Naive B cell (primary cell): ENCODE data around the gene ZNF354B. TPM values are rescaled to one million over a fixed set of nuclear protein-coding genes. Genes with fewer than 3 reads are reported as not detected.
"Not testable (repeated sequence)": the region's sequence is repeated elsewhere in the genome, so short reads cannot be mapped to it uniquely, and the experiment has no call there.

Experiments used
- ATAC-seq, 2 donors: fragments of 150-1000 bp; cut with Tn5 transposase; 2 replicates each; pipeline ENCODE4 v1.10.0; 2021; ENCODE audit warnings: low read depth in 2 of 2, mild to moderate bottlenecking in 2 of 2, moderate library complexity in 2 of 2
- DNase-seq: peaks from one replicate; pipeline ENCODE4 v3.0.0; 2022
- H3K27ac Mint-ChIP-seq, 6 donors: one replicate each; pipeline ENCODE4 v1.8.0; 2020 to 2022; ENCODE audit warnings: mild to moderate bottlenecking in 6 of 6, mixed read lengths in 6 of 6, moderate library complexity in 5 of 6, inconsistent platforms in 2 of 6
- H3K27me3 Mint-ChIP-seq, 3 donors: one replicate each; pipeline ENCODE4 v1.8.0; 2021 to 2022; ENCODE audit warnings: mixed read lengths in 3 of 3, mild to moderate bottlenecking in 1 of 3
- H3K36me3 Mint-ChIP-seq, 2 donors: one replicate each; pipeline ENCODE4 v1.8.0; 2020 to 2022; ENCODE audit warnings: mixed read lengths in 2 of 2, inconsistent platforms in 1 of 2, mild to moderate bottlenecking in 1 of 2
- H3K4me1 Mint-ChIP-seq, 3 donors: one replicate each; pipeline ENCODE4 v1.8.0; 2020 to 2022; ENCODE audit warnings: mixed read lengths in 3 of 3, inconsistent platforms in 1 of 3, mild to moderate bottlenecking in 1 of 3, moderate library complexity in 1 of 3
- H3K4me3 Mint-ChIP-seq, 8 donors: one replicate each; pipeline ENCODE4 v1.8.0; 2020 to 2022; ENCODE audit warnings: mild to moderate bottlenecking in 8 of 8, mixed read lengths in 8 of 8, moderate library complexity in 8 of 8, inconsistent platforms in 2 of 8
- H3K9me3 Mint-ChIP-seq, 7 donors: one replicate each; pipeline ENCODE4 v1.8.0; 2020 to 2022; ENCODE audit warnings: mixed read lengths in 7 of 7, mild to moderate bottlenecking in 5 of 7, inconsistent platforms in 2 of 7, moderate library complexity in 1 of 7
- polyA plus RNA-seq, 6 donors: library from polyadenylated mRNA; unstranded; fragments of 300-500 nt; fragmentation: Illumina TruSeq; gene quantifications; one replicate each; pipeline ENCODE4 v1.2.3, GENCODE V29; 2021; ENCODE audit warnings: low read depth in 6 of 6

Gene ZNF354B
- 1 to 10 TPM; 2.3 to 9.0 (median 5.5) TPM for polyA plus RNA-seq

GRCh38 chr5:178859625-178860521, at the start of gene ZNF354B:
TSS of gene ZNF354B (plus strand) at chr5:178859953. CDS start at chr5:178861048, 1,095 bp downstream.
- peaks cover 0 to 2% (median 0%) of the 10 kb centered on the region in 7 donors for H3K9me3 Mint-ChIP-seq
- DNase-seq: peak; percentile 82
- peak within 1 kb of the TSS; percentile 61 to 93 (median 84) for H3K27ac Mint-ChIP-seq
- peaks cover 12 to 27% (median 23%) of the 10 kb centered on the region in 3 donors for H3K4me1 Mint-ChIP-seq
- peaks cover 0 to under 1% (median 0%) of the 10 kb centered on the region in 3 donors for H3K27me3 Mint-ChIP-seq
- ATAC-seq: peak; percentile 95 to 97
- peak within 1 kb of the TSS; percentile 82 to 95 (median 92) for H3K4me3 Mint-ChIP-seq
- peaks cover 0 to 3% of the 10 kb centered on the region in 2 donors for H3K36me3 Mint-ChIP-seq

DNA sequence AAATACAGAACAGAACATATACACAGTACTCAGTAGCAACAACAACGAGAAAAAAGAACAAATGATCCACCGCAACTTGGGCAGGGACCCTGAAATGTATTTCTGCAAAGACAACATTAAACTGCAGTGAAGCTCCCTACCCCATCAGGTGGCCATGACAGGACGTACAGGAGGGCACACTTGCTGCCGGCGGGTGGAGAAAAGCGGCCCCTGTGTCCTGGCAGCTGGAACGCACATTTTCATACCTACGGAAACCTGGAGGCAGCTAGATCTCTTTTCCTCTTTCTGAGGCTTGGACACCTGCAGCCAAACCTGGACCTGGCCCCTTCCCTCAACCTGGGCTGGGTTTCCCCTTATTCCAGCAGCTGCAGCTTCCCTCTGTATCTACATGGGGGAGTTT, 42.2 kb upstream of the ZNF354B start:
- ATAC-seq (no peak), DNase-seq (no peak)
- Mint-ChIP-seq H3K4me1 (no peaks in the 10 kb centered on the region), H3K36me3 (no peaks in the 10 kb centered on the region), H3K4me3 (no peak overlapping the region), H3K9me3 (peaks cover 0 to 6% (median 2%) of the 10 kb centered on the region in 7 donors), H3K27ac (no peak overlapping the region), H3K27me3 (peaks cover 0 to 12% (median 12%) of the 10 kb centered on the region in 3 donors)

DNA sequence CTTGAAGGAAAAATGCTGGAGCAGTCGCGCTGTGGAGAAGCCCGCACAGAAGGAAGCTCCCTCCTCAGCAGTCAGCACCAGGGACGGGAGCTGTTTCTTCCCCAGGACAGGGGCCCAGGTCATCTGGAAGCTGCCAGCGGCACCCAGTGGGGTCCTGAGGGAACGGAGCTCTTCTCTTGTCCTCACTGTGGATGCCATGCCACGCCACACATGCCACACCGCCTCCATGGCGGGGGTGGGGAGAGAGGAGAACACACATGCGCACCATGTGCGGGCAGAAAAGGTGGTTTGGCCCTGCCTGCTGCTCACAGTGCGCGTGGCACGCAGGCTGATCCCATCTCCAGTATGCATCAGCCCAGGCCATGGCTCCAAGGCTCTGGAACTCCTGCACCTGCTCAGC, 41.7 kb upstream of the ZNF354B start:
- ATAC-seq: no peak
- peaks cover 0 to 6% (median 2%) of the 10 kb centered on the region in 7 donors for H3K9me3 Mint-ChIP-seq
- no peaks in the 10 kb centered on the region for H3K36me3 Mint-ChIP-seq
- H3K27ac Mint-ChIP-seq: no peak overlapping the region
- DNase-seq: no peak
- H3K27me3 Mint-ChIP-seq: peaks cover 0 to 12% (median 9%) of the 10 kb centered on the region in 3 donors
- H3K4me1 Mint-ChIP-seq: no peaks in the 10 kb centered on the region
- H3K4me3 Mint-ChIP-seq: no peak overlapping the region

GRCh38 chr5:178820001-178820400, 39.8 kb upstream of the ZNF354B start:
- Mint-ChIP-seq H3K27ac (no peak overlapping the region), H3K4me1 (no peaks in the 10 kb centered on the region), H3K4me3 (no peak overlapping the region), H3K9me3 (peaks cover 0 to 4% (median 0%) of the 10 kb centered on the region in 7 donors), H3K36me3 (no peaks in the 10 kb centered on the region), H3K27me3 (peaks cover 0 to 8% (median 5%) of the 10 kb centered on the region in 3 donors)
- ATAC-seq (no peak), DNase-seq (no peak)

DNA sequence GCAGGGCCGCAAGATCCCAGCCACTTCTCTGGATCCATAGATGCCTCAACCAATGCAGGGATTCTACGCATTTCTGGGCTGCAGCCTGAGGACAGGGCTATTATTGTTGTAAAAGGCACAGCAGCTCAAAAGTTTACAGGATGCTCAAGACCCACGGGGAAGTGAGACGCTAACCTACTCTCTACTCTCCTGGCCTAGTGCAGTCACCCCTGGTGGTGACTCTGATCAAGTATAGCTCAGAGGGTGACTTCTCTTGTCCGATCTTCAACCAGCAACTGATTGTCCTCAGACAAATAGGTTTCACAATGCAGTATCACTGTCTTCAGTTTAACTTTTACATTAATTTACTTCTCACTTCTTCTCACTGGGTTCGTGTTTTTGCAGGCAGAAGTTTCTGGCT, 34.3 kb upstream of the ZNF354B start:
- DNase-seq (no peak), ATAC-seq (no peak)
- Mint-ChIP-seq H3K36me3 (no peaks in the 10 kb centered on the region), H3K4me3 (no peak overlapping the region), H3K4me1 (no peaks in the 10 kb centered on the region), H3K27ac (peak overlapping the region in 1 of 6 donors; percentile 11), H3K27me3 (peaks cover 0 to 5% (median 3%) of the 10 kb centered on the region in 3 donors), H3K9me3 (peaks cover 0 to 4% (median under 1%) of the 10 kb centered on the region in 7 donors)

DNA sequence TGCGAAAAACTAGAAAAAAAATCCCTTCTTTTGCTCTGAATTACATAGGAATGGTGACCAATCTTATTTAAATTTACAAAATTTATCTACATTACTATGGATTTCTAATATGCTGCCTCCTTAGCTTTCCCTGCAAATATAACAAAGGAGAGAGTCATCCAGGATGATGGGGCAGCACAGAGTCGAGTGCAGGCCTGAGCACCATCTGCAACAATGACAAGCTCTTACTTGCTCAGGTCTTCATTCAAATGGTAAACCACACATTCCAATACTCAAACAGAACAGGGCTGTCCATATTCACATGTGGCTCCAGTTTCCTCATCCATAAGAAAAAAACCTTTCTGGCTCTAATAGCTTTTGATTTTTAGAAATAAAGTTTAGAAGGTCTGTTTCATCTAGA, 33.5 kb upstream of the ZNF354B start:
- no peaks in the 10 kb centered on the region for H3K36me3 Mint-ChIP-seq
- no peak for DNase-seq
- H3K9me3 Mint-ChIP-seq: peaks cover 0 to 5% (median 0%) of the 10 kb centered on the region in 7 donors
- no peak for ATAC-seq
- H3K4me1 Mint-ChIP-seq: no peaks in the 10 kb centered on the region
- no peak overlapping the region for H3K4me3 Mint-ChIP-seq
- H3K27ac Mint-ChIP-seq: no peak overlapping the region
- H3K27me3 Mint-ChIP-seq: peaks cover 0 to 5% (median 3%) of the 10 kb centered on the region in 3 donors

- H3K27me3 Mint-ChIP-seq: peaks cover 0 to 7% (median 0%) of the 10 kb centered on the region in 3 donors
- no peaks in the 10 kb centered on the region for H3K4me1 Mint-ChIP-seq
- H3K36me3 Mint-ChIP-seq: peaks cover 0 to 5% of the 10 kb centered on the region in 2 donors
- DNase-seq (no peak), ATAC-seq (no peak)
- H3K4me3 Mint-ChIP-seq: no peak overlapping the region
- H3K9me3 Mint-ChIP-seq: peaks cover 0 to 5% (median 4%) of the 10 kb centered on the region in 7 donors
- H3K27ac Mint-ChIP-seq: no peak overlapping the region
Observed at GRCh38 chr5:178827636-178828035, 32.1 kb upstream of the ZNF354B start.

DNA sequence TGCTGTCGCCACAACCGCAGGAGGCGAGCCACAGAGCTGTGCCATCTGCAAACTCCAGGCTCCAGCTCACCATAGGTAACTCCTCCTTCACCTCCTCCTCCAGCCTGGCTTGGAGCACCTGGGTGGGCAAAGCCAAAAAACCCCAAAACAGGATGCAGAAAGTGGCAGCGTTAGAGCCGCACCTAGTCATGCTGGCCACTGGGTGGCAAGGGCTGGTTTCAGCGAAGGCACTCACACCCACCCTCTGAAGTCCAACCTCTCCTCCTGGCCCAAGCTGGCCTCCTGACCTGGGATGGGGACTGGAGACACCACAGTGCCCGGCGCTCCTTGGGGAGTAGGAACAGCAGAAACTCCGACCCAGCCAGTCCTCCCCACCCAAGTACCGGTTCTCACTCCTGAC, 28.7 kb upstream of the ZNF354B start:
- H3K4me3 Mint-ChIP-seq: no peak overlapping the region

DNA sequence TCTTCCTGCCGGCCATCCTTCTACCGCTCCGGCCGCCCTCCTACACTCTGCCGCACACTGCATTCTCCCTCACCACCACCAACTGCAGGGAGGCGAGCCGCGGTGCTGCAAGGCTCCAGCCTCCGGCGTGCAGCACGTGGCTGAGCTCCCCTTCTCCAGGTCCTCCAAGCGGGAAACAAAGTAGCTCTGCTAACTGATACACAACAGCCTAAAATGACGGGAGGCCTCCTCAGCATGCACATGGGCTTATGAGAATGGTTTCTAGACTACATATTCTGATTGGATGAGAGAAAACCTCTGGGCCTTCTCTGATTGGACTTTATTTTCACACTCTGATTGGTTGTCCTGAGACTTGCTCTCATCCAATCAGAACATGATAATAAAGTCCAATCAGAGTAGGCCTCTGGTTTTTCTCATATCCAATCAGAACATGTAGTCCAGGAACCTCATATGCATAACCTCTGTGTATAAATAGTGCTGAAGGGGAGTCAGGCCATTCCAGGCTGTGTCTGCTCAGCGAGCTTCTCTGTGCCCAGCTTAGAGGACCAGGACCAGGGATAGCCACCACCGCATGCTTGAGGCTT, 27.0 kb upstream of the ZNF354B start:
- peaks cover 0 to 6% (median 5%) of the 10 kb centered on the region in 7 donors for H3K9me3 Mint-ChIP-seq
- ATAC-seq (no peak), DNase-seq (no peak)
- no peak overlapping the region for H3K27ac Mint-ChIP-seq
- peaks cover 0 to 9% (median 0%) of the 10 kb centered on the region in 3 donors for H3K27me3 Mint-ChIP-seq
- H3K4me1 Mint-ChIP-seq: no peaks in the 10 kb centered on the region
- peaks cover 0 to 7% of the 10 kb centered on the region in 2 donors for H3K36me3 Mint-ChIP-seq
- H3K4me3 Mint-ChIP-seq: no peak overlapping the region

More for the DNA sequence above, 28.7 kb upstream of the ZNF354B start:
- Mint-ChIP-seq H3K36me3 (peaks cover 0 to 7% of the 10 kb centered on the region in 2 donors), H3K4me1 (no peaks in the 10 kb centered on the region), H3K27me3 (peaks cover 0 to 9% (median 0%) of the 10 kb centered on the region in 3 donors), H3K27ac (peak overlapping the region in 1 of 6 donors; percentile 58), H3K9me3 (peaks cover 0 to 6% (median 4%) of the 10 kb centered on the region in 7 donors)
- ATAC-seq: no peak
- no peak for DNase-seq

GRCh38 chr5:178836628-178837027, 23.1 kb upstream of the ZNF354B start:
- no peaks in the 10 kb centered on the region for H3K4me1 Mint-ChIP-seq
- peaks cover 0 to 6% (median 4%) of the 10 kb centered on the region in 7 donors for H3K9me3 Mint-ChIP-seq
- no peak overlapping the region for H3K4me3 Mint-ChIP-seq
- DNase-seq (no peak), ATAC-seq (no peak)
- H3K27me3 Mint-ChIP-seq: peaks cover 4 to 12% (median 9%) of the 10 kb centered on the region in 3 donors
- peaks cover 0 to 7% of the 10 kb centered on the region in 2 donors for H3K36me3 Mint-ChIP-seq
- no peak overlapping the region for H3K27ac Mint-ChIP-seq

GRCh38 chr5:178838695-178839318, 20.9 kb upstream of the ZNF354B start:
- not testable (repeated sequence) for DNase-seq, H3K4me3 Mint-ChIP-seq, H3K27ac Mint-ChIP-seq, ATAC-seq, H3K9me3 Mint-ChIP-seq, H3K36me3 Mint-ChIP-seq, H3K4me1 Mint-ChIP-seq
- peaks cover 0 to 12% (median 4%) of the 10 kb centered on the region in 3 donors for H3K27me3 Mint-ChIP-seq

GRCh38 chr5:178839319-178839704, 20.4 kb upstream of the ZNF354B start:
- peaks cover 0 to 12% (median 4%) of the 10 kb centered on the region in 3 donors for H3K27me3 Mint-ChIP-seq
- H3K36me3 Mint-ChIP-seq: no peaks in the 10 kb centered on the region
- peaks cover 0 to 3% (median 0%) of the 10 kb centered on the region in 3 donors for H3K4me1 Mint-ChIP-seq
- H3K27ac Mint-ChIP-seq: peak overlapping the region in 1 of 6 donors; percentile 21
- no peak overlapping the region for H3K4me3 Mint-ChIP-seq
- DNase-seq (peak; percentile 9), ATAC-seq (peak in 1 of 2 donors; percentile 34)
- H3K9me3 Mint-ChIP-seq: peaks cover 0 to 5% (median 0%) of the 10 kb centered on the region in 7 donors

GRCh38 chr5:178840399-178840798, 19.4 kb upstream of the ZNF354B start:
- H3K27ac Mint-ChIP-seq, H3K9me3 Mint-ChIP-seq, ATAC-seq, H3K4me3 Mint-ChIP-seq, H3K4me1 Mint-ChIP-seq, H3K36me3 Mint-ChIP-seq, DNase-seq: not testable (repeated sequence)
- H3K27me3 Mint-ChIP-seq: peaks cover 0 to 12% (median 4%) of the 10 kb centered on the region in 3 donors
